T47D (cell line): ENCODE data around the gene VEPH1.

ENCODE experiments used
- DNase-seq, 2 experiments: peaks; one replicate each; pipeline versions ENCODE4 v3.0.0 to v3.0.0-alpha.2; 2011 to 2012; ENCODE audit warnings: low read depth in 1 of 2, low spot score in 1 of 2
- JUND ChIP-seq: IDR thresholded peaks from 2 replicates; pipeline ENCODE4 v1.6.1; 2012; ENCODE audit warnings: low read depth
- in situ Hi-C: cut with HindIII; loops from 2 replicates; pipeline ENCODE4 v1.10.0; 2016; ENCODE audit warnings: low sequenced_read_pairs, low pct_unique_long_range_greater_than_20kb

Gene VEPH1

DNA sequence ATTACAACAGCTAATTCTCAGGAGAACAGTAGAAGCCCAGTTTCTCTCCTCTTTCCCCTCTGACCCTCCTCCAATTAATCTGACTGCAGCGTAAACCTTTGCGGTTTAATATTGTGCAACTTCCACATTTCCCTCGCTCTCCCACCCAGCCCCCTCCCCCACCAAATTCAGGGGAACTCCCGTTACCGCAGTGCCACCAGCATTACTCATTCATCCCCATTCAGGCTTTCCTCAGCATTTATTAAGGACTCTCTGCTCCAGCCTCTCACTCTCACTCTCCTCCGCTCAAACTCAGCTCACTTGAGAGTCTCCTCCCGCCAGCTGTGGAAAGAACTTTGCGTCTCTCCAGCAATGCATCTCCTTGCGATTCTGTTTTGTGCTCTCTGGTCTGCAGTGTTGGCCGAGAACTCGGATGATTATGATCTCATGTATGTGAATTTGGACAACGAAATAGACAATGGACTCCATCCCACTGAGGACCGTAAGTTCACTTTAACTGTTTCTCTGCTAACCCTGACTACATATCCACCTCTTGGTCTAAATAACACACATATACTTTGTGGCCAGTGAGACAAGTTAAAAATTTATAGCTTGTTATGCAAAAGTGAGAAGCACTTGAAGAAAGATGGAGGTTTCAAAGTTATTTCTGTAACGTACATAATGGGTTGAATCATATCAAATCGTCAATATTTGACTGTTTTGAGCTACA lies 66.5 kb downstream of the VEPH1 start, which contains the start of gene PTX3:
Gene PTX3 (plus strand): TSS at position 268 of the 709 bp plus-strand sequence. CDS start 84 bp downstream, at position 352.
- no peak for DNase-seq
- in situ Hi-C loops: no loop called here
- no peak for TF ChIP-seq JUND

DNA sequence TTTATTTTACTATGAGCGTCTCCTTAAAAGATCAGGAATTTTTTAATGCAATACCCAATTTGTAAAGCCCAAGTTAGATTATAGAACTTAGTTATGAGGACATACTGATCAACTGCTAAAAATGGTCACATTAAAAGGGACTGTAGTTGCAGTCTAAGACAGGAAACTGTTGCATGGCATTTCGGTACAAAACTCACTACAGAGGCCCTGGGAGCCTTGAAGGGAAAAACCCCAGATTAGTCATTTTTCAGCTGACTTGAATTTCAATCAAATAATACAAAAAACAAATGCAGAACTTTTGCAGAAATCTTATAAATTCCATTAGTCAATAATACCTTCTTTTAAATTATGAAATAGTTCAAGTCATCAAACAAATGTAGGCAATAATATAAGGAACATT lies 73.5 kb downstream of the VEPH1 start:
- DNase-seq: no peak
- no peak for TF ChIP-seq JUND
- in situ Hi-C loops: no loop called here

DNA sequence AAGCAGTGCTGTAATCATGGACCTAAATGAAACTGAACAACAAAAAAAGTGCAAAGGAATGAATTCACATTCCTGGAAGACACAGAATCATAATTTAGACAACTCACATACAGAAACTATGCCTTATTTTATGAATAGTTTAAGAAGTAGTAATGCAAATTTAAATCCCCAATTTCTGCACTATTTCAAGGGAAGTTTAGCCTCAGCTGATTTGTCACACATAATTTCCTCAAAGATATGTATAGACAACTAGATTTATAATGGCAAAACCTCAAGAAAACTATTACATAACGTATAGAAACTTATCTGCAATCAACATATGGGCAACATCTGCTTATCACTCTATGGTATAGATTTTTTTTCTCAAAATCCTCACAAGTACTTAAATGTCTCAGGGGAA lies 74.4 kb downstream of the VEPH1 start:
- no peak for TF ChIP-seq JUND
- in situ Hi-C loops: no loop called here
- DNase-seq: no peak

DNA sequence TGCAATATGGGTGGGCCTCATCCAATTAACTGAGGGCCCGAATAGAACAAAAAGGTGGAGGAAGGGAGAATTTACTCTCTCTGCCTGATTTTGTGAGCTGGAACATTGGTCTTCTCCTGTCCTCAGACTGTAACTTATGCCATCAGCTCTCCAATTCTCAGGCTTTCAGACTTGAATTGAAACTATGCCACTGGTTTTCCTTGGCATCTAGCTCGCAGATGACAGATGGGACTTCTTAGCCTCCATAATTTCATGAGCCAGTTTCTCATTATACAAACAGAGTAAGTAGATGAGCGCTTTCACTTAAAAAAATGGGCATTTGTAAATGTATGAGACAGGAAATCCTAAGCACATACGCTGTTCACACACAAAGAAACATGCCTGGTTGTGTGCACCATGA lies 75.3 kb downstream of the VEPH1 start:
- in situ Hi-C loops: no loop called here
- TF ChIP-seq JUND: no peak
- DNase-seq: no peak

DNA sequence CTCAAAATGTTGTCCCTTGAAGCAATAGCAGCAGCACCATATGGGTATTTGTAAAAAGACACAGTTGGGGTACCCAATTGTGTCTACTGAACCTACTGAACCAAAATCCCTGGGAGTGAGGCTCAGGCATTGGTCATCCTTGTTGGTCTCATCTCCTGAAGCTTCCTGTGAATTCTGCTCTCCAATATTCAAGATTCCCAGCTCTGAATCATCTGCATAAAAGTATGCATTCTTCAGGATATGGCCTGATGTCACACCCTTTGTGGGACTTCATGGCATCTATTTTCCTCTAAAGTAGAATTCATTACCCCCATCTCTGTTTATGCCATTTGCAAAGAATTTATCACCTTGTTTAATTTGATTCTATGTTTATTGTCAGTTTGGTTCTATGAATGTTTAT lies 79.9 kb downstream of the VEPH1 start:
- TF ChIP-seq JUND: no peak
- in situ Hi-C loops: no loop called here
- DNase-seq: no peak

DNA sequence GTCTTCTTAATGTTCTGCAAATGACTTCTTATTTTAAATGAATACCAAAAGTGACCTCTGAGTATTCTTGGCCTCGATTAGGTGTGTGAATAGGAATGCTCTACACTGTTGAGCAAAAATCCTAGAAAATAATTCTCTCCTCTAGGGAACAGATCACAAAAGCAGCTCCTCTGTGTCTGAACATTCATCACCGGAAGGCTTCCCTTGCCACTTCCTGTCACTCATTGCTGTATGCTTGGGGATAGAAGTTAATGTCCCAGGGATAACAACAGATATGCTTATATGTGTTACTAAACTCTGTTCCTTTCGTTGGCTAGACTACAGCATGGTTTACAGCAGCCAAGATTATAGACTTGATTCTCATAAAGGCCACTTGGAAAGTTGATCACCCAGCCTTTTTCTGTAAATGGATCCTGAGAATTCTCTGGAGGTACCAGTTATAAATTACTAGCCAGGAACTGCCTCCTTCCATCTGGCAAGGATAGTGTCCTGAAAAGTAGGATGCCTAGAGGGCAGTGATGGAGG lies 82.5 kb downstream of the VEPH1 start:
- in situ Hi-C loops: no loop called here
- TF ChIP-seq JUND: no peak
- no peak for DNase-seq

DNA sequence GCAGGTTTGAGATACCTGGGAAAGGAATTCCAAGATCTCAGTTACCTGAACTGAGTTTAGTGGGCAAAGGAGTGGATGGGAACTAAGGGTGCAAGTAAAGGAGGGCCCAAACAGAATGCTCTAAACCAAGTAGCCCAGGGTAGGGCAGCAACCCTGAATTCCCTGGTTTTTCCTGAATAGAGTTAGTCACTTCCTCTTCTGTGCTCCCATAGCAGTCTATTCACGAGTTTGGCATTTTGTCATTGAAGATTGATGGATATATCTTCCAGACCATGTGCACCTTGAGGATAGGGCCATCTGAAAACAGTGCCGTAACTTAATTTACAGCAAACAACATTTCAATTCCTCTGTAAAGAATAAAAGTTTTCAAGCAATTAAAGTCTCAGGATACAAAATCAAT lies 85.1 kb downstream of the VEPH1 start:
- no peak for DNase-seq
- in situ Hi-C loops: no loop called here
- no peak for TF ChIP-seq JUND

DNA sequence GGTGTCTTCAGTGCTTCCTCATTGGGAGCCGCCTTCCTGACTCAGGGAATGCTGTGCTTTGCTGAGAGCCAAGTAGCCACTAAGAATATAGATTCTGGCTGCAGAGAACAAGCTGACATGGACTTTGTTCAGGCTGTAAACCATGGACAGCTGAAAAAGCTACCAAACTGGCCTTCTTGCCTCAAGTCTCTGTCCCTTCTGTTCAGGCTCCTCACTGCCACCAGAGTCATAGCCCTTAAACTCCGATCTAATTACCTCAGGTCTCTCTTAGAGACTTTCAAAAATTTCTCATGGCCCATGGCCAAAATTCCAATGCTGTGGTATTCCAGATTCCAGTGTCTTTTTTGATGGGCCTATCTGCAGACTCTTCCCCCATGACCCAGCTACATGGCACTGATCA lies 86.0 kb downstream of the VEPH1 start:
- no peak for TF ChIP-seq JUND
- DNase-seq: no peak
- in situ Hi-C loops: no loop called here

DNA sequence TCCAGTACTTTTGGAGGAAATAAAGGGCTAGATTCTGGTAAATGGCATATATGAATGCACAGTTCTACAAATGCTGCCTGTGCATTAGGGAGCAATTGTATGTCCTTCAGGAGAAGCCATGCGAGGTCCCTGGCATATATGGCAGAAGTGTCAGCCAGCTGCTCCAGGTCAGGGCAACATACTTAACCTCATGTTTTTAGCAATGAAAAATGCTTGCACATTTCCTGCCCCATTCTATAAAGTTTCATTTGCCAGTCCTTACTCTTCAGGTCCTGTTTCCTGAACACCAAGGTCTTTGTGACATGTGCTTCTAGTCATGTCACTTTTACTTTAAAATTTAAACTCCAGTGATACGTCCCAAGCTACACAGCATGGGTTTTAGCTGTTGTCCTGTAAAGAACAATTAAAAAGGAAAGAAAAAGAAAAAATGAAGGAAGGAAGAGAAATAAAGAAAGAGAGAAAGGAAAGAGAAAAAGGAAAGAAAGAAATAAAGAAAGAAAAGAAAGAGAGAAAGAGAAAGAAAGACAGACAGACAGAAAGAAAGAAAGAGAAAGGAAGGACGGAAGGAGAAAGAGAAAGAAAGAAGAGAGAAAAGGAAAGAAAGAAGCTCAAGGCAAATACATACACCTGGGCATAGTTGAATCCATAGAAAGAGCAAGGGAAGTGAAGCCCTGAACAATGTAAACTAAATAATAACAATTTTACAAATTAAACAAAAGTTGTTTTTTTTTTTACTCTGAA lies 86.7 kb downstream of the VEPH1 start:
- in situ Hi-C loops: no loop called here
- TF ChIP-seq JUND: no peak
- no peak for DNase-seq

DNA sequence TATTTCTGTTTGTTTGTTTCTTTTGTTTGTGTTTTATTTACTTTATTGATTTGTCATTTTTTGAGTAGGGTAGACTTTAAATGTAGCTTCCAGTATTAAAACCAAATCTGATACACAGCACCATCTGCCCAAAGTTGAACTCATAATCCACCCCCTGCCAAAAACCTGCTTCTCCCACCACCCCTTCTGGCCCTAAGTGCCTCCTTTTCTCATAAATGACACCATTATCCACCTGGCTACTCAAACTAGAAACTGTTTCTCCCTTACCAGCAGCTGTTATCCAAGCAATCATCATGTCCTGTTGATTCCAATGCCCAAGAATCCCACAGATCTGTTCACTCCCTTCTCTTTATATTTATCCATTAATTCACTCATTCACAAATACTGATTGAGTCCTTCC lies 88.4 kb downstream of the VEPH1 start:
- no peak for DNase-seq
- TF ChIP-seq JUND: no peak
- in situ Hi-C loops: no loop called here

DNA sequence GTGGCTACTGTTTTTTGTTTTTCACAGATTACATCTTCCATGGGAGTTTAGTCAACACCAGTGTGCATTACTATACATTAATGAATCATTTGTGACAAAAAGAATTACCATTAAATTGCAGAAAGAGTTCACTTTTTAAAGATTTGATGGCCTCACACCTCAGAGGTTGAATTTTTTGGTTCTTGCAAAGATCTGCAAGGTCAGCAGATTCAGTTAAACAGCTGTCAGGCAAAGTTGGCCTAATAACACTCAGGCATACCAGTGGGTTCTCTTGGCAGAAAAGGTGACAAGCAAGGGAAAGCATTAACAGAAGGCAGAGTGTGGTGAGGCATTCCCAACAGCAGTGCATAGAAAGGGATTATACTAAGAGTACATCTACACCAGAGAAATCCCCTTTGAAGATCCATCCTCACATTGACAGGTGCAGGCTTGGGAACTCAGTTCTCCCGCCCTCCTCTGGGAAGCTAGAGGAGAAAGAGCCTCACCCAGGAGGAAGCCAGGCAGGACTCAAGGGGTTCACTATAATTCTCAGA lies 90.8 kb downstream of the VEPH1 start:
- no peak for DNase-seq
- in situ Hi-C loops: no loop called here

DNA sequence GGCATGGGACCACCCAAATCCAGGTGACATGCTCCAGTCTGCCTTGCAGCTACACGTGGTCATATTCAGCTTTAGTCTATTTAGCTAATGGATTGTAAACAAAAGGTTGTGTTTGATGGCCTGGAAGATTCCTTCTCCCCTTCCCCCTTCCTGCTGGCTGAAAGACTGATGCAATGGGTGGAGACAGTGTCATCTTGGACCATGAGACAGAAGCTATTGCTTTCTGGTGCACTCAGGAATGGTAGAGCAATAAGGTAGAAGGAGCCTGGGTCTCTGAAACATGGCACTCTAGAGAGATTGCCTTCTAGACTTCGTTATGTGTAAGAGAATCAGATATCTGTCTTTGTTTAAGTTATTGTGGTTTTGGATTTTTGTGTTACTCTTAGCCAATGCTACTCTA lies 92.3 kb downstream of the VEPH1 start:
- TF ChIP-seq JUND: no peak
- DNase-seq: no peak
- in situ Hi-C loops: no loop called here

More for the DNA sequence above, 90.8 kb downstream of the VEPH1 start:
- no peak for TF ChIP-seq JUND

DNA sequence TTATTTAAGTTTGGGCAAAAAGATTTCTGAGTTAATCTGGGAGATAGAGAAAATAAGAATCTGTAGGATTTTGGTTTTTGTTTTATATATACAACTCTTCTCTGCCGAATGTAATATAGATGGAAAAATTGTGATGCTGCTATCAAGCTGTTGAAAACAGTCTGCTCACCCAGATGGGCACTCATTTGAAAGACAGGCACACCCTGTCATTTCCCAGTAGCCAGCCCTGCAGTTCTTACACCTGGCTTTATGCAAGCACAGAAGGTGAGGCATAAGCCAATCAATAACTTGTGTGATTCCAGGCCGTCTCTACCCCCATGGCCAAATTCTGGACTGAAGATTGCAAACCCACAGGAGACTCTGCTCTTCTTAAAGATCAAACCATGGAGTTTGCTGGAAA lies 93.7 kb downstream of the VEPH1 start:
- no peak for DNase-seq
- no peak for TF ChIP-seq JUND
- in situ Hi-C loops: no loop called here
